Lung (tissue), 12 donors: ENCODE results near the gene RTEL1. TPM values are rescaled to one million over a fixed set of nuclear protein-coding genes. Genes with fewer than 3 reads are reported as not detected.

Source experiments
- ATAC-seq: fragments of 200-7000 bp; cut with Tn5 transposase; one replicate; pipeline ENCODE4 v1.9.1; 2020; ENCODE audit warnings: moderate number of reproducible peaks; ENCODE audit not compliant: insufficient read depth, low FRiP score
- DNase-seq, 3 donors: peaks; one replicate each; pipeline ENCODE4 v3.0.0-alpha.2; 2013 to 2017
- H3K27ac ChIP-seq, 2 donors: one replicate each; pipeline ENCODE4 v1.5.1; 2013; ENCODE audit warnings: mild to moderate bottlenecking in 2 of 2, moderate library complexity in 2 of 2, control low read depth in 1 of 2, inconsistent platforms in 1 of 2, low read depth in 1 of 2, low read length in 1 of 2
- H3K27me3 ChIP-seq, 3 donors: one replicate each; pipeline ENCODE4 v1.5.1; 2013; ENCODE audit warnings: low read length in 2 of 3; ENCODE audit not compliant: control insufficient read depth in 3 of 3, insufficient read depth in 3 of 3
- H3K36me3 ChIP-seq, 4 donors: one replicate each; pipeline ENCODE4 v1.5.1; 2013; ENCODE audit warnings: low read length in 4 of 4, mild to moderate bottlenecking in 1 of 4, moderate library complexity in 1 of 4; ENCODE audit not compliant: control insufficient read depth in 4 of 4, insufficient read depth in 4 of 4
- H3K4me1 ChIP-seq, 5 donors: one replicate each; pipeline ENCODE4 v1.5.1; 2013; ENCODE audit warnings: low read length in 5 of 5, mild to moderate bottlenecking in 2 of 5, moderate library complexity in 1 of 5; ENCODE audit not compliant: control insufficient read depth in 5 of 5, insufficient read depth in 5 of 5
- H3K4me3 ChIP-seq: one replicate; pipeline ENCODE4 v1.5.1; 2013; ENCODE audit warnings: mild to moderate bottlenecking, control low read depth, moderate library complexity
- H3K9ac ChIP-seq, 2 donors: one replicate each; pipeline ENCODE4 v1.5.1; 2013; ENCODE audit warnings: low read length in 2 of 2, control low read depth in 1 of 2; ENCODE audit not compliant: insufficient read depth in 1 of 2
- H3K9me3 ChIP-seq, 4 donors: one replicate each; pipeline ENCODE4 v1.5.1; 2013; ENCODE audit warnings: low read length in 3 of 4, mild to moderate bottlenecking in 1 of 4, moderate library complexity in 1 of 4; ENCODE audit not compliant: control insufficient read depth in 4 of 4, insufficient read depth in 3 of 4
- CTCF ChIP-seq: IDR thresholded peaks from 2 replicates; pipeline ENCODE4 v1.5.1; 2012; ENCODE audit warnings: mild to moderate bottlenecking; ENCODE audit errors: control extremely low read depth, extremely low read depth
- WGBS, 2 donors: extraction: QIAGEN DNeasy Blood & Tissue Kit; methylation state at CpG; one replicate each; pipeline ENCODE4 v1.1.7; 2013; 5-methylcytosine and 5-hydroxymethylcytosine counted together
- polyA plus RNA-seq, 2 donors: library from polyadenylated mRNA; stranded (reverse); fragments of 200-250 nt; gene quantifications; one replicate each; pipeline ENCODE4 v1.2.1, GENCODE V29; 2013
- total RNA-seq, 2 donors: library from RNA; depleted of rRNA in 1 of 2; stranded (reverse); fragments of >200 nt in 1 of 2; gene quantifications; one replicate each; pipeline ENCODE4 v1.2.1, GENCODE V29; 2014 to 2021
- donor health status: control.
- donor health status: control.
- donor health status: Bipolar disorder and iron deficiency.
- donor health status: healthy.
- donor health status: DM: yes; HTN: yes; CAD: no.

The RTEL1 gene
- total and polyA plus RNA-seq, 4 donors = 12.4 to 45.8 (median 17.7) TPM

GRCh38 chr20:63701051-63701328 is 42.9 kb downstream of the RTEL1 start:
- no peak for TF ChIP-seq CTCF
- WGBS, 2 donors = 80 to 81% methylated on average over 5 of the region's 5 CpGs
- Histone ChIP-seq H3K36me3 (peaks cover 0 to 36% (median 8%) of the 10 kb centered on the region in 4 donors), H3K9me3 (no peaks in the 10 kb centered on the region), H3K4me1 (peaks cover 0 to 23% (median 0%) of the 10 kb centered on the region in 5 donors), H3K4me3 (no peak overlapping the region), H3K9ac (no peak overlapping the region), H3K27ac (no peak overlapping the region), H3K27me3 (no peaks in the 10 kb centered on the region)
- ATAC-seq = no peak
- no peak for DNase-seq

- Histone ChIP-seq H3K27me3 (no peaks in the 10 kb centered on the region), H3K9ac (no peak overlapping the region), H3K4me1 (peaks cover 0 to 25% (median 3%) of the 10 kb centered on the region in 5 donors), H3K9me3 (no peaks in the 10 kb centered on the region), H3K36me3 (peaks cover 0 to 37% (median 12%) of the 10 kb centered on the region in 4 donors), H3K4me3 (no peak overlapping the region), H3K27ac (no peak overlapping the region)
- no peak for ATAC-seq
- 79 to 90% methylated on average over 12 to 14 of the region's 14 CpGs for whole genome bisulfite sequencing, 2 donors
- TF ChIP-seq CTCF = no peak
- DNase-seq = no peak
Measured at GRCh38 chr20:63701329-63702035, 43.4 kb downstream of the RTEL1 start.

- peaks cover 0 to 38% (median 13%) of the 10 kb centered on the region in 4 donors for H3K36me3 ChIP-seq
- H3K9ac ChIP-seq = no peak overlapping the region
- no peak for DNase-seq
Measured at GRCh38 chr20:63702036-63702665, 44.0 kb downstream of the RTEL1 start.

More at GRCh38 chr20:63702036-63702665, 44.0 kb downstream of the RTEL1 start:
- 93 to 94% methylated on average over 16 of the region's 16 CpGs for WGBS, 2 donors
- no peak overlapping the region for H3K27ac ChIP-seq
- ATAC-seq = no peak
- peaks cover 0 to 22% (median 8%) of the 10 kb centered on the region in 5 donors for H3K4me1 ChIP-seq
- TF ChIP-seq CTCF = no peak
- H3K4me3 ChIP-seq = no peak overlapping the region
- H3K9me3 ChIP-seq = no peaks in the 10 kb centered on the region
- no peaks in the 10 kb centered on the region for H3K27me3 ChIP-seq
